ENCODE results near the gene FAU. TPM values are rescaled to one million over a fixed set of nuclear protein-coding genes. Genes with fewer than 3 reads are reported as not detected.

FAU gene
- total and polyA plus RNA-seq, 2 of the 13 experiments (the other 11 are each of a cell fraction or from before 2014, with no cell fraction given): 374 to 869 TPM

GRCh38 chr11:65095974-65096806 is 25.7 kb downstream of the FAU start, which contains the start of gene VPS51:
Gene VPS51, plus strand, starts transcription at chr11:65096214. Its CDS starts 37 bp downstream, at chr11:65096251.
- H3K4me1 ChIP-seq (ENCODE audit: insufficient read depth, low read length): peaks cover 50% of the 10 kb centered on the region
- peak within 1 kb of the TSS; percentile 98 for H3K4me2 ChIP-seq (ENCODE audit: low read depth, low read length)
- TSS peak; percentile 92 for BruUV-seq (replicated peaks)
- CTCF ChIA-PET (ENCODE audit: low intra/inter-chr PET ratio, low total read pairs): no interaction called here
- H3K36me3 ChIP-seq (replicated peaks in 1 of 2; ENCODE audit: control insufficient read depth in 1 of 2, insufficient read depth in 2 of 2, low read length in 2 of 2): peaks cover 0 to 4% of the 10 kb centered on the region in 2 experiments; a peak in 1 of 5 replicates
- H4K20me1 ChIP-seq (ENCODE audit: insufficient read depth, low read length): no peaks in the 10 kb centered on the region
- 3% methylated on average over 7 of the region's 52 CpGs for WGBS (ENCODE audit: low lambda C conversion rate)
- no peaks in the 10 kb centered on the region; a peak in 1 of 5 replicates for H3K27me3 ChIP-seq (ENCODE audit: control insufficient read depth in 1 of 2, insufficient read depth in 2 of 2, low read length in 2 of 2)
- peaks cover 5% of the 10 kb centered on the region for H3K79me2 ChIP-seq (ENCODE audit: insufficient read depth, low read length)
- peak; percentile 55 for FAIRE-seq
- peak within 1 kb of the TSS; percentile 78 to 85 (median 83) for H3K4me3 ChIP-seq (replicated peaks in 1 of 3; ENCODE audit: insufficient read depth in 1 of 3, low read depth in 2 of 3, low read length in 3 of 3)
- peak within 1 kb of the TSS; percentile 93 for H3K27ac ChIP-seq (ENCODE audit: extremely low read length, insufficient read depth, low read length)
- POLR2A ChIA-PET: interaction anchor here (0.6 to 8.1 kb wide), 25 partner anchors 16 to 380 kb away, joined by 3 to 86 read pairs (median 4); partner anchors contain the start of genes ARL2, BATF2, CAPN1 and FAU
- intact Hi-C loops (cut with micrococcal nuclease; ENCODE audit: unreplicated experiment): loop anchor here (2.0 kb wide), 1 partner anchor 15 kb away; the partner anchor contains the start of gene TM7SF2
- in situ Hi-C loops (cut with HindIII; ENCODE audit: extremely low pct_ligation_motif_present, low pct_unique_long_range_greater_than_20kb): no loop called here
- H2AFZ ChIP-seq (ENCODE audit: low read length): no peak within 1 kb of the TSS
- no peaks in the 10 kb centered on the region for H3K9me3 ChIP-seq (ENCODE audit: low read length)
- peak; percentile 87 for DNase-seq (ENCODE audit: low spot score)
- peak within 1 kb of the TSS; percentile 83 for H3K9ac ChIP-seq (ENCODE audit: insufficient read depth, low read depth, low read length)
- peak; percentile 98 for ATAC-seq
- TF ChIP-seq ZNF567 (CRISPR knock-in tag; IDR thresholded peaks at IDR 0.05; ENCODE audit: borderline replicate concordance) (no peak; the same call in 1 of the 2 replicates), GFI1 (CRISPR knock-in tag; IDR thresholded peaks at IDR 0.05; ENCODE audit: borderline replicate concordance) (peak; percentile 65), KAT8 (CRISPR knock-in tag; IDR thresholded peaks at IDR 0.05) (peak; percentile 99), HNRNPLL (IDR thresholded peaks at IDR 0.05; ENCODE audit: low read depth, low read length, poor library complexity, severe bottlenecking) (peak; percentile 33), CENPT (CRISPR knock-in tag; IDR thresholded peaks at IDR 0.05; ENCODE audit: low read depth) (no peak), ZNF441 (CRISPR knock-in tag; IDR thresholded peaks at IDR 0.05; ENCODE audit: borderline replicate concordance) (no peak), ZNF282 (IDR thresholded peaks at IDR 0.05; ENCODE audit: partially characterized antibody) (no peak), ERF (CRISPR knock-in tag; IDR thresholded peaks at IDR 0.05) (peak; percentile 51; the same call in 1 of the 2 replicates), MZF1 (CRISPR knock-in tag; IDR thresholded peaks at IDR 0.05; ENCODE audit: borderline replicate concordance) (0 out of 2 replicates have a peak, but pooled peaks have one; percentile 44), SETDB1 (CRISPR knock-in tag; IDR thresholded peaks at IDR 0.05; ENCODE audit: borderline replicate concordance) (no peak), ZNF234 (CRISPR knock-in tag; conservative IDR thresholded peaks at IDR 0.05) (no peak), REST (IDR thresholded peaks at IDR 0.05; ENCODE audit: borderline replicate concordance in 1 of 2, low read depth in 1 of 2, low read length in 2 of 2) (no peak; a peak in 1 of 4 replicates), ZZZ3 (CRISPR knock-in tag; IDR thresholded peaks at IDR 0.05; ENCODE audit: borderline replicate concordance) (peak; percentile 72; the same call in 1 of the 2 replicates), ZBTB42 (CRISPR knock-in tag; IDR thresholded peaks at IDR 0.05) (no peak), ETV6 (CRISPR knock-in tag; conservative IDR thresholded peaks at IDR 0.05) (peak; percentile 52; the same call in 1 of the 2 replicates), TERF1 (CRISPR knock-in tag; IDR thresholded peaks at IDR 0.05) (no peak), CCDC6 (CRISPR knock-in tag; IDR thresholded peaks at IDR 0.05) (no peak)

Data from HepG2 (cell line).